ENCODE data around the gene MTHFS.
"Not testable (repeated sequence)": the region's sequence is repeated elsewhere in the genome, so short reads cannot be mapped to it uniquely, and the experiment has no call there.

MTHFS gene

DNA sequence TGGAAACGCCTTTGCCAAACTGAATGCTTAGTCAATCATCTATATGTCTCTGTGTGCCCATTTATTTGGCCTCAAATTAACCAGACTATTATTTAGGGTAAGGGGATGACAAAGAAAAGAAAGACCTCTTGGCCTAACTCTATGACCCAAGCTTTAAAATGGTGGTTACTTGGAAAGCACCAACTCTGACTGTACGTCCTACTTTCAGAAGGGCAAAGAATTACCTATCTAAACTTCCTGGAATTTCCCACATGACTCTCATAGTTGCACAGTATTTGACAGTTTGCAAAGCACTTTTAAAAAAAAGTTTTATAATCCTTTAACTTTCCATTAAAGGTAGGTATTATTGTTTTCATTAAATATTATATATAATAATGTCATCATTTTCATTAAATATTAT is 6.3 kb upstream of the MTHFS start:
- Histone ChIP-seq H3K4me3 (ENCODE audit: insufficient read depth, low read length, poor library complexity, severe bottlenecking) (no peak overlapping the region), H3K4me2 (ENCODE audit: low read depth, low read length, poor library complexity, severe bottlenecking) (no peak overlapping the region), H3F3A (ENCODE audit: insufficient read depth) (peaks cover 18% of the 10 kb centered on the region; the same call in 1 of the 2 replicates), H2AFZ (ENCODE audit: low read depth, low read length, severe bottlenecking) (no peak overlapping the region), H3K9me3 (ENCODE audit: insufficient read depth, low read length) (no peaks in the 10 kb centered on the region), H4K20me1 (ENCODE audit: low read depth, low read length) (no peaks in the 10 kb centered on the region), H3K9me2 (replicated peaks; ENCODE audit: insufficient read depth, low read length) (no peaks in the 10 kb centered on the region), H3K27ac (ENCODE audit: low read depth, low read length) (no peak overlapping the region), H3K9ac (ENCODE audit: low read length) (no peak overlapping the region), H3K79me2 (ENCODE audit: insufficient read depth, low read length) (no peaks in the 10 kb centered on the region), H3K27me3 (ENCODE audit: low read length) (no peaks in the 10 kb centered on the region), H3K36me3 (ENCODE audit: low read length) (no peaks in the 10 kb centered on the region)
- TF ChIP-seq, protein P1, sequence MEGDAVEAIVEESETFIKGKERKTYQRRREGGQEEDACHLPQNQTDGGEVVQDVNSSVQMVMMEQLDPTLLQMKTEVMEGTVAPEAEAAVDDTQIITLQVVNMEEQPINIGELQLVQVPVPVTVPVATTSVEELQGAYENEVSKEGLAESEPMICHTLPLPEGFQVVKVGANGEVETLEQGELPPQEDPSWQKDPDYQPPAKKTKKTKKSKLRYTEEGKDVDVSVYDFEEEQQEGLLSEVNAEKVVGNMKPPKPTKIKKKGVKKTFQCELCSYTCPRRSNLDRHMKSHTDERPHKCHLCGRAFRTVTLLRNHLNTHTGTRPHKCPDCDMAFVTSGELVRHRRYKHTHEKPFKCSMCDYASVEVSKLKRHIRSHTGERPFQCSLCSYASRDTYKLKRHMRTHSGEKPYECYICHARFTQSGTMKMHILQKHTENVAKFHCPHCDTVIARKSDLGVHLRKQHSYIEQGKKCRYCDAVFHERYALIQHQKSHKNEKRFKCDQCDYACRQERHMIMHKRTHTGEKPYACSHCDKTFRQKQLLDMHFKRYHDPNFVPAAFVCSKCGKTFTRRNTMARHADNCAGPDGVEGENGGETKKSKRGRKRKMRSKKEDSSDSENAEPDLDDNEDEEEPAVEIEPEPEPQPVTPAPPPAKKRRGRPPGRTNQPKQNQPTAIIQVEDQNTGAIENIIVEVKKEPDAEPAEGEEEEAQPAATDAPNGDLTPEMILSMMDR (IDR thresholded peaks at IDR 0.05; ENCODE audit: insufficient read depth, low read length, poor library complexity, severe bottlenecking) = no peak
- TF ChIP-seq EZH2phosphoT487 (conservative IDR thresholded peaks at IDR 0.05; ENCODE audit: low read length) = no peak

DNA sequence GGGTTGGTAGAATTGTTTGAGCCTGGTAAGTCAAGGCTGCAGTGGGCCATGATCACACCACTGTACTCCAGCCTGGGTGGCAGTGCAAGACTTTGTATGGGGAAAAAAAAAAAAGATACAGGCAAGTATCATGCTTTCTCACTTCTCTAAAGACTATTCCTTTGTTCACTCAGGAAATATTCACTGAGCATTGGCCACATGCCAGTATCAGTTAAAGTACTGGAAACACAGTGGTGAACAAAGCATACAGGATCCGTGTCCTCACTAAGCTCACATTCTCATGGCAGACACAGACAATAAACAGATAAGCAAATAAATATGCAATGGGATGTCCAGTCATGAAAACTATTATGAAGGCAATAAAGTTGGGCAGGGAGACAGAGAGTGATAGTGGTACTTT is 5.1 kb upstream of the MTHFS start:
- Histone ChIP-seq H3K9me2 (replicated peaks; ENCODE audit: insufficient read depth, low read length) (no peaks in the 10 kb centered on the region), H3K9ac (ENCODE audit: low read length) (no peak overlapping the region), H3K36me3 (ENCODE audit: low read length) (no peaks in the 10 kb centered on the region)

DNA sequence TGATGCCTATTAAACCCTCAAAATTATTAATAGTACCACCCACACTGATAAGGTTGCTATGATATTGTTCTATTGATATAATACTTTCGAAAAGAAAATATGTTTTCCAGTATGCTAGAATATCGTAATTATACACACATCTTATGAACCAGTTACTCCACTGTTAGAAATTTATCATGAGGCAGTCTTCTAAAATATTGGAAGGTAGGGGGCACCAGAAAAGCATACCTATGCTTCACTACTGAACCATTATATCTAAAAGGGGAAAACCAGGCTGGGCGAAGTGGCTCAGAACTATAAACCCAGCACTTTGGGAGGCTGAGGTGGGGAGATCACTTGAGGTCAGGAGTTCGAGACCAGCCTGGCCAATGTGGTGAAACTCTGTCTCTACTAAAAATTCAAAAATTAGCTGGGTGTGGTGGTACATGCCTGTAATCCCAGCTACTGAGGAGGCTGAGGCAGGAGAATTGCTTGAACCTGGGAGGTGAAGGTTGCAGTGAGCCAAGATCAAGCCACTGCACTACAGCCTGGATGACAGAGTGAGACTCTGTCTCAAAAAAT is 4.1 kb upstream of the MTHFS start:
- not testable (repeated sequence) for H4K20me1 ChIP-seq (ENCODE audit: low read depth, low read length); H3K4me2 ChIP-seq (ENCODE audit: low read depth, low read length, poor library complexity, severe bottlenecking); H3K27ac ChIP-seq (ENCODE audit: low read depth, low read length); H3K27me3 ChIP-seq (ENCODE audit: low read length); H2AFZ ChIP-seq (ENCODE audit: low read depth, low read length, severe bottlenecking); H3K36me3 ChIP-seq (ENCODE audit: low read length); H3K9ac ChIP-seq (ENCODE audit: low read length); H3K4me3 ChIP-seq (ENCODE audit: insufficient read depth, low read length, poor library complexity, severe bottlenecking); H3K79me2 ChIP-seq (ENCODE audit: insufficient read depth, low read length); H3K9me2 ChIP-seq (replicated peaks; ENCODE audit: insufficient read depth, low read length); H3K9me3 ChIP-seq (ENCODE audit: insufficient read depth, low read length)
- H3F3A ChIP-seq (ENCODE audit: insufficient read depth) = peaks cover 25% of the 10 kb centered on the region; the same call in 1 of the 2 replicates

More for the DNA sequence above, 5.1 kb upstream of the MTHFS start:
- no peaks in the 10 kb centered on the region for H3K27me3 ChIP-seq (ENCODE audit: low read length)
- H4K20me1 ChIP-seq (ENCODE audit: low read depth, low read length) = no peaks in the 10 kb centered on the region
- no peaks in the 10 kb centered on the region for H3K79me2 ChIP-seq (ENCODE audit: insufficient read depth, low read length)
- TF ChIP-seq, protein P1 (IDR thresholded peaks at IDR 0.05; ENCODE audit: insufficient read depth, low read length, poor library complexity, severe bottlenecking) = no peak
- TF ChIP-seq EZH2phosphoT487 (conservative IDR thresholded peaks at IDR 0.05; ENCODE audit: low read length) = no peak
- no peak overlapping the region for H2AFZ ChIP-seq (ENCODE audit: low read depth, low read length, severe bottlenecking)
- H3F3A ChIP-seq (ENCODE audit: insufficient read depth) = peaks cover 25% of the 10 kb centered on the region; the same call in 1 of the 2 replicates
- no peak overlapping the region for H3K4me2 ChIP-seq (ENCODE audit: low read depth, low read length, poor library complexity, severe bottlenecking)
- H3K9me3 ChIP-seq (ENCODE audit: insufficient read depth, low read length) = no peaks in the 10 kb centered on the region
- no peak overlapping the region for H3K4me3 ChIP-seq (ENCODE audit: insufficient read depth, low read length, poor library complexity, severe bottlenecking)
- H3K27ac ChIP-seq (ENCODE audit: low read depth, low read length) = no peak overlapping the region

DNA sequence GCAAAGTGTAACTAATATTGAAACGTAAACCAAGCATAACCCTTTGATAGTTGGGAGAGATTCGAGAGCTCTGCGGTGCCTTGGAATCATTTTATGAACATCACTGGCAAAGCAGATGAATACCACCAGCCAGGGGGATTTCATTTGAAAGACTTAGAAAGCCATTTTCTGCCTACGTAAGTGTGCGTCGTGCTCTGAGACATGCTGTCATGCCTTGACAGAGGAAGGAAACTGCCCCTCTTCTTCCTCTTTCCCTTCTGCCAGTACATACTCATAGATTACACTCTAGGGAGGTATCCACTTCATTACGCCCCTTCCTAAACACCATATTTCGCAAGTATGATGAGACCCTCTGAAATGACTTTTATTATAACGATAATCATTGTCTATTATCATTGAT is 3.3 kb upstream of the MTHFS start:
- Histone ChIP-seq H3K36me3 (ENCODE audit: low read length) (no peaks in the 10 kb centered on the region), H3F3A (ENCODE audit: insufficient read depth) (peaks cover 25% of the 10 kb centered on the region; the same call in 1 of the 2 replicates), H3K9me3 (ENCODE audit: insufficient read depth, low read length) (no peaks in the 10 kb centered on the region), H3K27ac (ENCODE audit: low read depth, low read length) (no peak overlapping the region), H3K9ac (ENCODE audit: low read length) (no peak overlapping the region), H4K20me1 (ENCODE audit: low read depth, low read length) (no peaks in the 10 kb centered on the region), H3K79me2 (ENCODE audit: insufficient read depth, low read length) (peaks cover 14% of the 10 kb centered on the region), H3K27me3 (ENCODE audit: low read length) (no peaks in the 10 kb centered on the region), H2AFZ (ENCODE audit: low read depth, low read length, severe bottlenecking) (no peak overlapping the region), H3K4me2 (ENCODE audit: low read depth, low read length, poor library complexity, severe bottlenecking) (no peak overlapping the region), H3K9me2 (replicated peaks; ENCODE audit: insufficient read depth, low read length) (no peaks in the 10 kb centered on the region), H3K4me3 (ENCODE audit: insufficient read depth, low read length, poor library complexity, severe bottlenecking) (no peak overlapping the region)
- TF ChIP-seq, protein P1 (IDR thresholded peaks at IDR 0.05; ENCODE audit: insufficient read depth, low read length, poor library complexity, severe bottlenecking) = no peak

DNA sequence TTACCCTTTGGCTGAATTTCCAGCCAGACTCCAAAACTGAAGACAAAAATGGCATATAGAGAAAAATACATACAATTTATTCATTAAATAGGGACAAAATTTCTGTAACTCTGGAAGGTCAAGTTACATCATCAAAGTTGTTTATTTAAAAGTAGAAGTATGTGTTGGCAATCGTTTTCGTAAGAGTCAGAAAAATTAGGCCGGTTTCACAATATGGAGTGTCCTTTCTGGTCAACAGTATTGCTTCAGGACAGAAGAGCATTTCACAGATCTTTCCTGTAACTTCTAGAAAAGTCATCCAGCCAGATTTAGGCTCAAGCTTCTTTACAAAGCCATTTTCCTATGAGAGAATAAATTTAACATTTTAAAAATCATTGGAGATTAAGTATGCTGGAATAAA is 2.0 kb upstream of the MTHFS start:
- not testable (repeated sequence) for H3K27ac ChIP-seq (ENCODE audit: low read depth, low read length); H2AFZ ChIP-seq (ENCODE audit: low read depth, low read length, severe bottlenecking); H3K9me3 ChIP-seq (ENCODE audit: insufficient read depth, low read length); H3K27me3 ChIP-seq (ENCODE audit: low read length); H3K4me3 ChIP-seq (ENCODE audit: insufficient read depth, low read length, poor library complexity, severe bottlenecking); H3K36me3 ChIP-seq (ENCODE audit: low read length); H3K9me2 ChIP-seq (replicated peaks; ENCODE audit: insufficient read depth, low read length); H3K4me2 ChIP-seq (ENCODE audit: low read depth, low read length, poor library complexity, severe bottlenecking); H4K20me1 ChIP-seq (ENCODE audit: low read depth, low read length); H3K9ac ChIP-seq (ENCODE audit: low read length)
- H3K79me2 ChIP-seq (ENCODE audit: insufficient read depth, low read length) = peaks cover 24% of the 10 kb centered on the region
- H3F3A ChIP-seq (ENCODE audit: insufficient read depth) = peaks cover 25% of the 10 kb centered on the region; the same call in 1 of the 2 replicates

All from SU-DHL-6 (cell line).